Right lobe of liver (tissue), 4 donors: ENCODE data around the gene ANXA7.

Experiments
- CTCF ChIP-seq, 4 donors: fragments of 200-600 bp in 3 of 4; fragments of 450-650 bp in 1 of 4; IDR thresholded peaks; one replicate each; pipeline versions ENCODE4 v1.5.1 to v1.8.0; 2016 to 2022; ENCODE audit warnings: antibody characterized with exemption in 4 of 4, mild to moderate bottlenecking in 2 of 4
- POLR2A ChIP-seq: fragments of 450-650 bp; IDR thresholded peaks from one replicate; pipeline ENCODE4 v1.6.1; 2017; ENCODE audit warnings: antibody characterized with exemption, mild to moderate bottlenecking
- donor health status: DM: no; HTN: no; CAD: no.
- donor health status: DM: no; HTN: no; CAD: no.
- donor health status: DM: no; HTN: yes; CAD: no.

GRCh38 chr10:73426318-73426717, 12.5 kb upstream of the ANXA7 start:
- TF ChIP-seq POLR2A: no peak
- TF ChIP-seq CTCF (IDR thresholded peaks at IDR 0.05): no peak
